ENCODE data around the gene PATL1.

PATL1 gene

DNA sequence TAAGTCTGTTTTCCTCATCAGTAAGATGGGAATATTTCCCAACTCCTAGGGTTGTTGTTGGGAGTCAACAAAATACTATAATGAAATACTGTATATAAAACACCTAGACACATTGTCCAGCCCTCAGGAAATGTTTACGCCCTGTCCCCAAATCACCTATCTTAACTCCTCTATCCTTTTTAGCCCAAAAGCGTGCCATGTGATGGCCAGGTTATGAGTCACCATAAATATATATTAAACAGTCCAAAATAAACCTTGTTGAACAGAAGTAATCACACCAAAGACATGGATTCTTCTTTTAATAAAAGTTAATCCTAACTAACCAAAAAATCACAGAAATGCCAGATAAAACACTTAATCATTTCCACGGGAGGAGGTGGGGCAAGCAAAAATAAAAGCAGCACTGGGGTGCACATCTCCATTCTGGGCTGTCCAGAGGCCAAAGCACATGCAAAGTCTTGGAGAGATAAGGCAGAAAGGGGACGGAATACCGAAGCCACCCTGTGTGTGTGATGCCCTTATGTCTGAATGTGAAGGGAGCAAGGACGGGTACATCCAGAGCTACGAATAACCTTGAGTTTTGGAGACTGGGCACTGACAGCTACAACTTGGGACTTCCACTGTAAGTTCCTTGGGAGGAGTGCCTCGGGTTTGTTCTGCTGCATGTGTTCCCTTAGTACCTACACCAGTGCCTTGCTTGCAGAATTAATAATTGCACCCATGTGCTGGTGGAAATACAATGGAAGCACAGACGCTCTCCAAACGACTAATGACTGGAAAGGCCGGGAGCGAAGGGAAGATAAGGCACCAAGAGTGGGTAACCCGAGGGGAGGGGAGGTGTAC is 54.3 kb downstream of the PATL1 start:
- DNase-seq (ENCODE audit: low read depth) = no peak

DNA sequence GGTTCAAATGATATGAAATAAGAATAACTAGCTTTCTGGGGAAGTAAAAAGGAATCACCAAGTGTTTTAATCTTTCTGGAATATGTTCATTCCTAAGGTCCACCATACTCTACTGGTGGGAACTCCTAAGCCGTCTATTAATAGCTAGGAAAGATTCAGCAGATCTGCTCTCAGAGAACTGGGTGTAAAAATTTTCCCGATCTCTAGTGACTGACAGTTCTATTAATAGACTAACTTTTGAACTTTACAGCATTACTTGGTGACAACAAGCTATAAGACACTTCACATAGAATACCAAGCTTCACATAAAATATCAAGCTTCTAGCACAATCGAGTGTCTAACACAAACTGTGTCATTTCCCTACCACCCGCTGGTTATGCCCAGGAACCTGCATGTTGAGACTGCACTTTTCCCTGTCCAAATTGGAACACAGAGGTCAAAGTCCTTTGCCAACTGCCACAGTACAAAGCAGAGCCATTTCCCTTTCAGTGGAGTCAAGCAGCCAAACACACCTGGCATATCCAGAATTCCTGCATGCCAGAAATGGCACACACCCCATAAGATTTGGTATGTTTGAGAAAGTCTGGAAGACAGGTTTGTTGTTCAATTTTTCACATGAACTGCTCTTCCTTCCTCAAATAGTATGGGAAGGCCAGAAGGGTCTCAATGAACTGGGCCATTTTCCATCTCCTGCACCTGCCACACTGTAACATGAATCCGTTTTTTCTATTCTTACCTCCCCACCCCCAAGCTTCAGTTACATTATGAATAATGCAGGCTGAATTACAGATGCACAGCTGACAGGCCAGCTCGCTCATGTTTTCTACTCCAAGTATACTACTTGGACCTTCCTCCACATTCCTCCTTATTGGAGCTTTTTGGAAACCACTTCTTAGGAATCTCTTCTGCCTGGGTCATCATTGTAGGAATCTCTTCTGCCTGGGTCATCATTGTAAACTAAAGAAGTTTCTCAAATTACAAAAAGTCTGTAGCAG is 57.0 kb downstream of the PATL1 start:
- no peak for DNase-seq (ENCODE audit: low read depth)

DNA sequence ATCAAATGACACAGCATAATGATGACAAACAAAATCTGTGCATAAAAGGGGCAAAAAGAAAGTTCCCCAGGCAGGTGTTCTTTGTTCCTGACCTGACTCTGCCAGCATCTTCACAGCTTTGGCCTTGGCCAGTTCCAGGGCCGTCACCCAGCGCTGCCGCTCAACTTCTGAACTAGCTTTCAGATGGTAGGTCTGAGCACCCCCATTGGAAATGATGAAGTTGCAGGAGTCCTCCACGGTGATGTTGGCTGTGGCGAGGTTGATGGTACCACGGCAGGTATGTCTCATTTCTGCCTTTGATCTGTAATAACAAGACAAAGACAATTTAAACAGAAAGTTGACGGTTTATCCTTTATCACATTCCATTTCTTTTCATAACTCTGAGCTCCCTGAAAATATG is 58.5 kb downstream of the PATL1 start:
- no peak for DNase-seq (ENCODE audit: low read depth)

DNA sequence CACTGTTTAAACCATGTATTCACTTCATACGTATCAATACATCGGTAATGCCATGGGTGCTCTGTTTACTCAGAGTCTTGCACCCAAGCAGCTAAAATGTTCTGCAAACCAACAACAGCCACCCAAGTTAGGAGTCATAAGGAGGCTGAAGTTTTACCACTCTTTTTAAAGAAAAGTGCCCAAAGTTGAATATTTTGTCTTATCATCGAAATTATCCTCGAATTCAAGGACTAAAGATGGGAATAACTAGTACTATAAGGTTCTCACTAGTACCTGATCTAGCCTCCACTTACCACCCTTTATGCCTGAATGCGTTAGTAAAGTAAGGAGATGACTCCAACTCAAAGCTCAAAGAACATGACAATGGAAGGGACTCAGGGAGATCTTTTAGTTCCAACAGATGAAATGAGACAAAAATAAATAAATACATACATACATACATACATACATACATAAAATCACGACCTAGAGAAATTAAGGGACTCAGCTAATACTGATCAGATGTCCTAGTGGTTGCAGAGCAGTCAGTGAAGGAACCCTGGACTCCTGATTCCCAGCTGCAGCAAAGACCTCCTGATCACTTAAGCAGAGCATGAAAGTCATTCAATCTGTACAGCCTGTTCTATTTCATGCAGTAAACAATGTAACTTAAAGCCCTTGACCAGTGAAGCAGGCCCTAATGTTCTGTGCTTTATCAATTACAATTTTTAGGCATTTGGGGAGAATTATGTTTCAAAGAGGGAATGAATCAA is 61.0 kb downstream of the PATL1 start:
- no peak for DNase-seq (ENCODE audit: low read depth)

DNA sequence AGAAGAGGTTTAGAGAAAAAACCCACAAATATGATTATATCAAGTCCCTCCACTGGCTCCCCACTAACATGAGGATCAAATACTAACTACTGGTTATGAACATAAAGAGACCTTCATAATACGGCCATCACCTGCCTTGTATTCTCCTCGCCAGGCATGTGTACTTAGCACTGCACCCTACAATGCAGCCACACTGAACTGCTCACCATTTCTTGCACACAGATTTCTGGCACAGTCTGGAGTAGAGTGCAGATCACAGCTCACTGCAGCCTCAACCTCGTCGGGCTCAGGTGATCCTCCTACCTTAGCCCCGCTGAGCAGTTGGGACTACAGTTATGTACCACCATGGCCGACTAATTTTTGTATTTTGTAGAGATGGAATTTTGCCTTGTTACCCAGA is 66.4 kb downstream of the PATL1 start:
- DNase-seq (ENCODE audit: low read depth) = no peak

DNA sequence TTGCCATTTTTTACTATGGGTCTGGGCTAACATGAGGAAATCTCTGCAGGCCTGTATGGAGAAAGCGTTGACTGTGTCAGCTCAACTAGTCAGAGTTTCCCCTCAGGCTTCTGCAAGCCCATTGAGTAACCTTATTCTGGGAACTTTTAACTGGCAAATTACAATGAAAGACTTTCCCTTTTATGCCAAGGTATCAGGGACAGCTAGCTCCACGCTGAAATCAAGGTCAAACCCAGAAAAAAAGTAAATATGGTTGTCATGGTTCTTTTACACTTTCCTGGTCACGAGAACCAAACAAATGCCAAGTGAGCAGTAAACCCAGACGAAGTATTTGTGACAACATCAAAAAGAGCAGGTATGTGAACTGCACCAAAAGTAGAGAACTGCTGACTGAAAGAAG is 67.0 kb downstream of the PATL1 start:
- no peak for DNase-seq (ENCODE audit: low read depth)

DNA sequence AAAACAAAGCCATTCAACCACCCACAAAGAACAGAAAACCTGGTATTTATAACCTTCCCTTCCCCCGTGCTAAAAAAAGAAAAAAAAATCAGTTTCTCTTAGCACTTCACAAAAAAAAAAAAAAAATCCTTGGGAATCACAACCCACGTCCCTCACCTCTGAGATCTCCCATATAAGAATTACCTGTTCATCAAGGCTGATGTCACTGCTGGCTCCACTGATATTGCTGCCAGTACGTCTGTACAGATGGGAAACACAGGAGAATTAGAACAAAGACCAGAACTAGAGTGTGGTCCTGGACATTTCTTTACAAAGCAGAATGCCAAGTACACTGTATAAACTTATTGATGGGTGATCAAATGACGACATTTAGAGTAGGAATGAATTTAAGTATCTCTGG is 68.2 kb downstream of the PATL1 start:
- DNase-seq (ENCODE audit: low read depth) = no peak

DNA sequence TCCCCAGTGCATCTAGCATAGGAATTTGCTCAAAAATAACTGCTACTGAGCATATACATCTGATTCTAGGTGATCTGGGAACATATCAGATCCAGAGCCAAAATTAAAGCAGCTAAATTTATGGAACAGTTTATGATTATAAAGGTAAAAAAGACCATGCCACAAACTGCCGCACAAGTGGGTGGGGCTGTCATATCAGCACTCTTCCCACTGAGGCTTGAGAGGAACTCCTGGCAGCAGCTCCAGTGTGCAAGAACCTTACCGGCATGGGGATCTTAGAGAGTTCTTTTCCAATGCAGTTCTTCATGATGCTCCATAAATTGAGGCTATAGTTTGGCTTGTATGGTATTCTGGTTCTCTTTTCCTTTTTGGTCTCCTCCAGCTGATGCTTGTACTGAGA is 68.6 kb downstream of the PATL1 start:
- DNase-seq (ENCODE audit: low read depth) = no peak

DNA sequence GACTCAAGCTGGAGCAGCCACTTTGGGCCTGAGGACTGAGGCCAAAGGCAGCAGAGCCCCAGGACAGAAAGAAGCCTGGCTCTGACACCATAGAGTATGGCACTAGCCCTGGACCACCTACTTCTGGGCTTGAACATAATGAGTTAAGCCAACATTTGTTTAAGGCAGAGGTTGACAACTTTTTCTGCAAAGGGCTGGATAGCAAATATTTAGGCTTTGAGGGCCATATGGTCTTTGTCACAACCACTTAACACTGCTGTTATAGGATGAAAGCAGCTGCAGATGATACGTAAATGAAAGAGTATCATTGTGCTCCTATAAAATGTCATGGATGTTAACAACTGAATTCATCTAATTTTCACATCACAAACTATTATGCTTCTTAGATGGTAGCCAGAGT is 69.9 kb downstream of the PATL1 start:
- no peak for DNase-seq (ENCODE audit: low read depth)

Measured in stimulated activated CD4-positive, alpha-beta T cell treated with anti-CD3 and anti-CD28 coated beads, Interleukin-2, amount 100 ng/mL, for 4 hours (primary cell).